Panc1 (cell line): ENCODE data around the gene COL23A1. TPM values are rescaled to one million over a fixed set of nuclear protein-coding genes. Genes with fewer than 3 reads are reported as not detected.

Experiments used
- ATAC-seq: fragments of 200-7000 bp; cut with Tn5 transposase; 2 replicates; pipeline ENCODE4 v1.9.1; 2020; ENCODE audit warnings: mild to moderate bottlenecking, moderate library complexity
- BruUV-seq: library from RNA; stranded (reverse); fragments of 400-500 nt; replicated peaks from 2 replicates; lab custom pipeline; 2021; lab: Mats Ljungman, UMichigan
- CTCF ChIA-PET: fragments of 300-600 bp; sonication (Branson Sonifier 250); formaldehyde crosslinking; loops from one replicate; lab custom pipeline; 2022; ENCODE audit warnings: antibody characterized with exemption; lab: Charles Lee
- POLR2A ChIA-PET: fragments of 300-600 bp; sonication (Branson Sonifier 250); formaldehyde crosslinking; loops from one replicate; lab custom pipeline; 2022; ENCODE audit warnings: antibody characterized with exemption; lab: Charles Lee
- DNase-seq: peaks from one replicate; pipeline ENCODE4 v3.0.0-alpha.2; 2010; ENCODE audit warnings: low read depth, low spot score
- H3K27ac ChIP-seq: 2 replicates; pipeline ENCODE4 v1.5.1; 2011; ENCODE audit warnings: mild to moderate bottlenecking, low read length, inconsistent platforms
- H3K27me3 ChIP-seq: fragments of 200-500 bp; sonication (Bioruptor generic); 2 replicates; pipeline ENCODE4 v1.6.0; 2014; ENCODE audit warnings: low read length, inconsistent platforms; ENCODE audit not compliant: control insufficient read depth, insufficient read depth
- H3K36me3 ChIP-seq: fragments of 200-500 bp; sonication (Bioruptor generic); 2 replicates; pipeline ENCODE4 v1.5.1; 2014; ENCODE audit warnings: inconsistent platforms, mild to moderate bottlenecking, low read length, moderate library complexity; ENCODE audit not compliant: control insufficient read depth, insufficient read depth
- H3K4me1 ChIP-seq: 2 replicates; pipeline ENCODE4 v1.5.1; 2011; ENCODE audit warnings: inconsistent platforms, mild to moderate bottlenecking, low read length, moderate library complexity; ENCODE audit not compliant: control insufficient read depth, insufficient read depth
- H3K4me3 ChIP-seq, 2 experiments: 2 replicates each; pipeline ENCODE4 v1.5.1; 2011 to 2012; ENCODE audit warnings: low read depth in 2 of 2, low read length in 2 of 2, mild to moderate bottlenecking in 2 of 2, inconsistent platforms in 1 of 2, moderate library complexity in 1 of 2
- H3K9me3 ChIP-seq: fragments of 200-500 bp; sonication (Bioruptor generic); 2 replicates; pipeline ENCODE4 v1.5.1; 2014; ENCODE audit warnings: low read depth, mild to moderate bottlenecking, inconsistent platforms, low read length, moderate library complexity; ENCODE audit not compliant: control insufficient read depth, insufficient read depth
- POLR2AphosphoS5 ChIP-seq: IDR thresholded peaks from 2 replicates; pipeline ENCODE4 v1.6.1; 2012; ENCODE audit warnings: mild to moderate bottlenecking, low read depth, low read length, moderate library complexity
- SIN3A ChIP-seq: IDR thresholded peaks from 2 replicates; pipeline ENCODE4 v1.6.1; 2012; ENCODE audit warnings: low read depth, mild to moderate bottlenecking, low read length, moderate library complexity, borderline replicate concordance; ENCODE audit not compliant: insufficient read depth
- TCF7L2 ChIP-seq: IDR thresholded peaks from 2 replicates; pipeline ENCODE4 v1.6.1; 2011; ENCODE audit warnings: mild to moderate bottlenecking, low read depth, low read length, inconsistent platforms
- in situ Hi-C: cut with HindIII; loops from 2 replicates; pipeline ENCODE4 v1.10.0; 2016; ENCODE audit warnings: low sequenced_read_pairs, low pct_unique_long_range_greater_than_20kb
- intact Hi-C: fragments of 100-400 bp; cut with micrococcal nuclease; formaldehyde crosslinking; loops from one replicate; pipeline ENCODE4 v1.10.0; 2022; ENCODE audit not compliant: unreplicated experiment
- total RNA-seq: library from RNA; stranded (reverse); gene quantifications from one replicate; pipeline ENCODE4 v1.2.1, GENCODE V29; 2021; ENCODE audit not compliant: unreplicated experiment
- TF ChIP-seq, protein P1 (sequence below), 2 experiments: IDR thresholded peaks; 2 replicates each; pipeline ENCODE4 v1.6.1; 2011 to 2012; ENCODE audit warnings: low read depth in 2 of 2, control low read depth in 1 of 2, low read length in 1 of 2, mild to moderate bottlenecking in 1 of 2, moderate library complexity in 1 of 2; ENCODE audit not compliant: insufficient read depth in 1 of 2
- TF ChIP-seq, protein P2 (sequence below): fragments of 450-650 bp; IDR thresholded peaks from 2 replicates; pipeline ENCODE4 v1.5.1; 2017; ENCODE audit warnings: mild to moderate bottlenecking

Gene COL23A1
- total RNA-seq, 1 experiment from 2014 or later, result 0.05 TPM

DNA sequence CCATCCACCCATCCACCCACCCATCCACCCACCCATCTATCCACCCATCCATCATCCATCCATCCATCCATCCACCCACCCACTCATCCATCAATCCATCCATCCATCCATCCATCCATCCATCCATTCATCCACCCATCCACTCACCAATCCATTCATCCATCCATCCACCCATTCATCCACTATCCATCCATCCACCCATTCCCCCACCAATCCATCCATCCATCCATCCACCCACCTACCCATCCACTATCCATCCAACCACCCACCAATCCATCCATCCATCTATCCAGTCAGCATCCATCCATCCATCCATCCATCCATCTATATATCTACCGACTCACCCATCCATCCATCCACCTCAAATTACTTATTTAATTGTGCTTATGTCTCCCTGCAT, 320.7 kb downstream of the COL23A1 start:
- TF ChIP-seq SIN3A (no peak), TCF7L2 (no peak), POLR2AphosphoS5 (no peak)
- TF ChIP-seq, protein P1, sequence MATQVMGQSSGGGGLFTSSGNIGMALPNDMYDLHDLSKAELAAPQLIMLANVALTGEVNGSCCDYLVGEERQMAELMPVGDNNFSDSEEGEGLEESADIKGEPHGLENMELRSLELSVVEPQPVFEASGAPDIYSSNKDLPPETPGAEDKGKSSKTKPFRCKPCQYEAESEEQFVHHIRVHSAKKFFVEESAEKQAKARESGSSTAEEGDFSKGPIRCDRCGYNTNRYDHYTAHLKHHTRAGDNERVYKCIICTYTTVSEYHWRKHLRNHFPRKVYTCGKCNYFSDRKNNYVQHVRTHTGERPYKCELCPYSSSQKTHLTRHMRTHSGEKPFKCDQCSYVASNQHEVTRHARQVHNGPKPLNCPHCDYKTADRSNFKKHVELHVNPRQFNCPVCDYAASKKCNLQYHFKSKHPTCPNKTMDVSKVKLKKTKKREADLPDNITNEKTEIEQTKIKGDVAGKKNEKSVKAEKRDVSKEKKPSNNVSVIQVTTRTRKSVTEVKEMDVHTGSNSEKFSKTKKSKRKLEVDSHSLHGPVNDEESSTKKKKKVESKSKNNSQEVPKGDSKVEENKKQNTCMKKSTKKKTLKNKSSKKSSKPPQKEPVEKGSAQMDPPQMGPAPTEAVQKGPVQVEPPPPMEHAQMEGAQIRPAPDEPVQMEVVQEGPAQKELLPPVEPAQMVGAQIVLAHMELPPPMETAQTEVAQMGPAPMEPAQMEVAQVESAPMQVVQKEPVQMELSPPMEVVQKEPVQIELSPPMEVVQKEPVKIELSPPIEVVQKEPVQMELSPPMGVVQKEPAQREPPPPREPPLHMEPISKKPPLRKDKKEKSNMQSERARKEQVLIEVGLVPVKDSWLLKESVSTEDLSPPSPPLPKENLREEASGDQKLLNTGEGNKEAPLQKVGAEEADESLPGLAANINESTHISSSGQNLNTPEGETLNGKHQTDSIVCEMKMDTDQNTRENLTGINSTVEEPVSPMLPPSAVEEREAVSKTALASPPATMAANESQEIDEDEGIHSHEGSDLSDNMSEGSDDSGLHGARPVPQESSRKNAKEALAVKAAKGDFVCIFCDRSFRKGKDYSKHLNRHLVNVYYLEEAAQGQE (IDR thresholded peaks at IDR 0.05; ENCODE audit: insufficient read depth in 1 of 2, low read depth in 2 of 2, low read length in 1 of 2), result no peak
- TF ChIP-seq, protein P2, sequence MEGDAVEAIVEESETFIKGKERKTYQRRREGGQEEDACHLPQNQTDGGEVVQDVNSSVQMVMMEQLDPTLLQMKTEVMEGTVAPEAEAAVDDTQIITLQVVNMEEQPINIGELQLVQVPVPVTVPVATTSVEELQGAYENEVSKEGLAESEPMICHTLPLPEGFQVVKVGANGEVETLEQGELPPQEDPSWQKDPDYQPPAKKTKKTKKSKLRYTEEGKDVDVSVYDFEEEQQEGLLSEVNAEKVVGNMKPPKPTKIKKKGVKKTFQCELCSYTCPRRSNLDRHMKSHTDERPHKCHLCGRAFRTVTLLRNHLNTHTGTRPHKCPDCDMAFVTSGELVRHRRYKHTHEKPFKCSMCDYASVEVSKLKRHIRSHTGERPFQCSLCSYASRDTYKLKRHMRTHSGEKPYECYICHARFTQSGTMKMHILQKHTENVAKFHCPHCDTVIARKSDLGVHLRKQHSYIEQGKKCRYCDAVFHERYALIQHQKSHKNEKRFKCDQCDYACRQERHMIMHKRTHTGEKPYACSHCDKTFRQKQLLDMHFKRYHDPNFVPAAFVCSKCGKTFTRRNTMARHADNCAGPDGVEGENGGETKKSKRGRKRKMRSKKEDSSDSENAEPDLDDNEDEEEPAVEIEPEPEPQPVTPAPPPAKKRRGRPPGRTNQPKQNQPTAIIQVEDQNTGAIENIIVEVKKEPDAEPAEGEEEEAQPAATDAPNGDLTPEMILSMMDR, result no peak
- Histone ChIP-seq H3K9me3 (no peaks in the 10 kb centered on the region), H3K27ac (no peak overlapping the region), H3K36me3 (no peaks in the 10 kb centered on the region), H3K4me3 (no peak overlapping the region), H3K27me3 (no peaks in the 10 kb centered on the region), H3K4me1 (no peaks in the 10 kb centered on the region)
- in situ Hi-C loops, result no loop called here
- ATAC-seq, result no peak
- ChIA-PET CTCF (no interaction called here), POLR2A (no interaction called here)
- DNase-seq, result no peak
- no TSS peak for BruUV-seq
- intact Hi-C loops, result no loop called here

DNA sequence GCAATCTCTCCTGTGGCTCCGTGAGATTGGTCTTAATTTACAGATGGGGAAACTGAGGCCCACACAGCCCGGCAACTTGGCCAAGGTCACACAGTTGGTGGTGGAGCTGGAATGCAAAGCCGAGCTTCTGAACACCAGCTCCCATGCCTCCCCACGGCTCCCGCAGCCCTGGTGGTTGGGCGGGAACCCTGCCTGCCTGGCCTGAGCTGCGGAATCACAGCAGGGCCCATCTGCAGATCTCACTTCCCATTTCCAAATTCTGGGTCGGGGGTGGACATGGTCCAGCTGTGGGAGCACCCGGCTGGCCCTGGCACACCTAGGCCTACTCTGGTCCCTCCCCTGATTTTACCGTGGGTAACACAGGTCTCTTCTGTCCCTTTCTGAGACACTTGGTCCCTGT, 322.3 kb downstream of the COL23A1 start:
- DNase-seq (no peak), ATAC-seq (no peak)
- ChIA-PET CTCF (no interaction called here), POLR2A (no interaction called here)
- no TSS peak for BruUV-seq
- Histone ChIP-seq H3K36me3 (no peaks in the 10 kb centered on the region), H3K4me1 (no peaks in the 10 kb centered on the region), H3K4me3 (no peak overlapping the region), H3K27me3 (no peaks in the 10 kb centered on the region), H3K9me3 (no peaks in the 10 kb centered on the region), H3K27ac (no peak overlapping the region)
- TF ChIP-seq POLR2AphosphoS5 (no peak), TCF7L2 (no peak), SIN3A (no peak)
- TF ChIP-seq, protein P2, result no peak
- TF ChIP-seq, protein P1 (IDR thresholded peaks at IDR 0.05; ENCODE audit: insufficient read depth in 1 of 2, low read depth in 2 of 2, low read length in 1 of 2), result no peak
- in situ Hi-C loops (no loop called here), intact Hi-C loops (no loop called here)
